GM12801 (cell line): ENCODE measurements around the gene EPB41L5.

Source experiments
- CTCF ChIP-seq: IDR thresholded peaks from one replicate; pipeline ENCODE4 v1.5.1; 2011; ENCODE audit warnings: control low read depth; ENCODE audit not compliant: insufficient read length; ENCODE audit errors: extremely low read depth

EPB41L5 gene

GRCh38 chr2:120108749-120109148 lies 95.9 kb downstream of the EPB41L5 start:
- TF ChIP-seq CTCF, result no peak

DNA sequence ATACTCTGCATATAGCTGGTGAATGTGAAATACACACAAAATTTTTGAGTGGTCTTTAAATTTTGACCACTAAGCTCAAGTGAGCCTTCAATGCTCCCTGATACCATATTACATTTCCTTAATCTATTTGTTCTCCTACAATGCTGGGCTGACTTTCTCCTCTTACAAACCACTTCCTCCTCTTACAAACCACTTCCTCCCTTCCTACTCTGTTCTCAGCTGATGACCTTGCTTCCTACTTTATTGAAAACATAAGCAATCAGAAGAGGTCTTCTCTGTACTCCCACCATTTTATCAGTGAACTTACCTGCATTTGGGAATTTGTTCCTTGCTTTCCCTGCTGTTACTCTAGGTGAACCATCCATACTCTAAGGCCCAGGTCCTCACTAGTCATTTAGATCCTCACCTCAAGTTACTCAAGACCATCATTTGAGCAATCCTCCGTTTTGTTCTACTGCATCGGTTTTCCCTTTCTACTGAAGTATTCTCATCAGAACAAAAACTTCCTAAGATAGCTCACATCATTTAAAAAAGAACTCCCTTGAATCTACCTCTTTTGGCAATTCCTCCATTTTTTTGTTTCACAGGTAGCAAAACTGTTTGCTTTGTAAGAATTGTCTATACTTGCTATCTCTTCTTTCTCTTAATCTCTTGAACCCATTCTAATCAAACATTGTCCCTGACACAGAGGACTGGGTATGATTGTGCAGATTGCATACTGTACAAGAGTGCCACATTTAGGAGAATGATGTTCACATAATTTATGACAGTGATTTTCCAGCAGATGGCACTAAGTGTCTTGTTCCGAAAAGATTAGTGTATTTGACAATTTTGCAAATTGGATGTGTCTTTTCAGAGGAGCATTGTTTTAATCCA lies 96.5 kb downstream of the EPB41L5 start:
- TF ChIP-seq CTCF, result no peak

DNA sequence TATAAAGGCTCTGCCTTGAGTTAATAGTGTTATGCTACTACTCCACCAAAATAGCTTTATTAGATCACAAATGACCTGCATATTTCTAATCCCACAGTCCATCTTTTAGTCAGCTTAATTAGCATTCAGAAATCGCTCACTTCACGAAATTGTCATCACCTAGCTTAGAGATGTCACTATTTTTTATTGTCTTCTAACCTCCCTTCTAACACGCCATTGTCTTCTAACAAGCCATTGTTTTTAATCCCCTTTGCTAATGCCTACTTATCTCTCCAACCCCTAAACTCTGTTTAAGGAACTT lies 97.1 kb downstream of the EPB41L5 start:
- TF ChIP-seq CTCF, result no peak

GRCh38 chr2:120110507-120110906 lies 97.6 kb downstream of the EPB41L5 start:
- TF ChIP-seq CTCF, result no peak

DNA sequence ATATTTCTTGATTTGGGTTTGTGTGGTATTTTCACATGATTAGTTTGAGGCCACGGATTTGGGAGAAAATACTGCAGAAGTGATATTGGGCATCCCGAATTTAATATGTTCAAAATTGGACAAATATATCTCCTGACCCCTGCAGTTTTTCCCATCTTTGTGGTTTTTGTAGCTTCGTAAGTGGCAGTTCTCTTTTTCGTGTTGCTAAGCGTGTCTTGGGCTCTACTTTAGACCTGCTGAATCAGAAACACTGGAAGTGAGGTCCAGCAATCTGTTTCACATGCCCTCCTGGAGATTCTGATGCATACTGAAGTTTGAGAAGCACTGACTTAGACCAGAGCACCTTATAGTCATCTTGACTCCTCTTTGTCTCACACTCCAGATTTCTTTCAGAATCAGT lies 98.3 kb downstream of the EPB41L5 start:
- TF ChIP-seq CTCF, result no peak

DNA sequence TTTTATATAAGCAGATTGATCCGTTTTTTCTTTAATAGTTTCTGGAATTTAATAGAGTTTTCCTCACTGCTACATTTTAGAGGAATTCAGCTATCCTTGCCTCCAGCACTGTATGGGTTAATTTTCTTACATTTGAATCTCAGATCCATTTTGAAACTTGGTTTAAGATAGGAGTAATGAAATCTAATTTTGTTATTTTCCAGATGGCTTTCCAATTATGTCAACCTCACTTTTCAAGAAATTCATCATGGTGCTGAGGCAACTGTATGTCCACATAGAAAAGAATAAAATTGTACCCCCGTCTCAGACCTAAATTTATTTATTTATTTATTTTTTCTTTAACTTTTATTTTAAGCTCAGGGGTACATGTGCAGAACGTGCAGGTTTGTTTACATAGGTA lies 105.1 kb downstream of the EPB41L5 start:
- no peak for TF ChIP-seq CTCF

- no peak for TF ChIP-seq CTCF
Observed at GRCh38 chr2:120118471-120118870, 105.6 kb downstream of the EPB41L5 start.
